ENCODE data around the gene OGT. TPM values are rescaled to one million over a fixed set of nuclear protein-coding genes. Genes with fewer than 3 reads are reported as not detected.

The OGT gene
- polyA plus RNA-seq, 4 donors = 25.4 to 223 (median 29.4) TPM

GRCh38 chrX:71623714-71624113 lies 90.8 kb downstream of the OGT start:
- DNase-seq (peak in 1 of 2 donors; percentile 42), FAIRE-seq (no peak)
- Histone ChIP-seq H3K27me3 (ENCODE audit: control insufficient read depth in 3 of 3, insufficient read depth in 3 of 3, low read length in 3 of 3) (no peaks in the 10 kb centered on the region), H3K9me3 (ENCODE audit: control insufficient read depth in 2 of 2, insufficient read depth in 1 of 2, low read depth in 1 of 2, low read length in 1 of 2) (peaks cover 0 to 3% of the 10 kb centered on the region in 2 donors), H3K4me1 (ENCODE audit: control insufficient read depth in 3 of 3, insufficient read depth in 2 of 3, low read depth in 1 of 3, low read length in 2 of 3) (peaks cover 2 to 57% (median 11%) of the 10 kb centered on the region in 3 donors), H3K4me3 (ENCODE audit: low read depth in 1 of 3, low read length in 3 of 3) (no peak overlapping the region), H3K27ac (ENCODE audit: low read depth in 1 of 3, low read length in 2 of 3) (peak overlapping the region; percentile 93 to 95 (median 93)), H3K36me3 (ENCODE audit: control insufficient read depth in 3 of 3, insufficient read depth in 2 of 3, low read depth in 1 of 3, low read length in 3 of 3) (no peaks in the 10 kb centered on the region)
- WGBS, 3 donors = 70 to 75% (median 72%) methylated on average over 3 of the region's 3 CpGs

GRCh38 chrX:71625471-71625870 lies 92.6 kb downstream of the OGT start:
- Histone ChIP-seq H3K27ac (ENCODE audit: low read depth in 1 of 3, low read length in 2 of 3) (peak overlapping the region in 2 of 3 donors; percentile 6 to 63), H3K4me3 (ENCODE audit: low read depth in 1 of 3, low read length in 3 of 3) (no peak overlapping the region), H3K4me1 (ENCODE audit: control insufficient read depth in 3 of 3, insufficient read depth in 2 of 3, low read depth in 1 of 3, low read length in 2 of 3) (peaks cover 2 to 66% (median 11%) of the 10 kb centered on the region in 3 donors), H3K36me3 (ENCODE audit: control insufficient read depth in 3 of 3, insufficient read depth in 2 of 3, low read depth in 1 of 3, low read length in 3 of 3) (no peaks in the 10 kb centered on the region), H3K27me3 (ENCODE audit: control insufficient read depth in 3 of 3, insufficient read depth in 3 of 3, low read length in 3 of 3) (no peaks in the 10 kb centered on the region), H3K9me3 (ENCODE audit: control insufficient read depth in 2 of 2, insufficient read depth in 1 of 2, low read depth in 1 of 2, low read length in 1 of 2) (peaks cover 0 to 3% of the 10 kb centered on the region in 2 donors)
- WGBS, 3 donors = 30 to 68% (median 61%) methylated on average over 5 of the region's 5 CpGs
- DNase-seq = peak; percentile 46 to 61
- FAIRE-seq = no peak

Other genes with a start within 250 kb of the OGT start
- gene NONO, start 249.5 kb upstream of the OGT start, polyA plus RNA-seq = 100 to 1,000 TPM in 3 of 4 donors, 10 to 100 TPM in 1; 82.5 to 345 (median 144) TPM
- 1 to 10 TPM; 1.1 to 1.7 (median 1.5) TPM for gene ITGB1BP2, start 231.4 kb upstream of the OGT start, polyA plus RNA-seq
- gene TAF1, start 166.7 kb upstream of the OGT start, polyA plus RNA-seq = 10 to 100 TPM in 2 of 4 donors, 1 to 10 TPM in 2; 4.3 to 38.2 (median 10.3) TPM
- gene GCNA, start 45.3 kb downstream of the OGT start, polyA plus RNA-seq = 1 to 10 TPM; 1.1 to 1.7 (median 1.5) TPM
- 1 to 10 TPM in 3 of 4 donors, under 1 TPM in 1; 0.84 to 7.6 (median 4.2) TPM for gene CXCR3, start 85.4 kb downstream of the OGT start, polyA plus RNA-seq
- not detected for gene CXorf49, start 185.2 kb downstream of the OGT start, polyA plus RNA-seq
- gene CXorf49B, start 230.2 kb downstream of the OGT start, polyA plus RNA-seq = not detected

All from small intestine (tissue), 7 donors.